ENCODE measurements around the gene EBF3. TPM values are rescaled to one million over a fixed set of nuclear protein-coding genes. Genes with fewer than 3 reads are reported as not detected.

EBF3 gene
- total RNA-seq, 4 donors from 2014 or later = 2.5 to 4.9 (median 4.6) TPM

GRCh38 chr10:129970465-129971364 is 6.6 kb upstream of the EBF3 start:
- TF ChIP-seq CTCF (IDR thresholded peaks at IDR 0.05) = no peak
- no peak for TF ChIP-seq EP300 (IDR thresholded peaks at IDR 0.05)
- TF ChIP-seq POLR2AphosphoS5 (IDR thresholded peaks at IDR 0.05) = no peak
- no peak for TF ChIP-seq POLR2A (IDR thresholded peaks at IDR 0.05)

GRCh38 chr10:129969911-129970464 is 5.9 kb upstream of the EBF3 start:
- 0 to 6% methylated on average over 11 to 12 of the region's 14 CpGs for WGBS, 2 donors (ENCODE audit: low coverage in 1 of 2)
- no peak overlapping the region for H3K27ac ChIP-seq
- H3K36me3 ChIP-seq = no peaks in the 10 kb centered on the region
- no peaks in the 10 kb centered on the region for H3K9me3 ChIP-seq
- peaks cover 0 to 76% (median 26%) of the 10 kb centered on the region in 3 donors for H3K4me1 ChIP-seq
- no peak for TF ChIP-seq EP300 (IDR thresholded peaks at IDR 0.05)
- no peak for TF ChIP-seq CTCF (IDR thresholded peaks at IDR 0.05)
- no peak for TF ChIP-seq POLR2AphosphoS5 (IDR thresholded peaks at IDR 0.05)
- no peak for TF ChIP-seq POLR2A (IDR thresholded peaks at IDR 0.05)
- H3K4me3 ChIP-seq = peak overlapping the region in 1 of 2 donors; percentile 46
- peaks cover 100% of the 10 kb centered on the region for H3K27me3 ChIP-seq
- no peak for ATAC-seq

More at GRCh38 chr10:129970465-129971364, 6.6 kb upstream of the EBF3 start:
- H3K27me3 ChIP-seq = peaks cover 100% of the 10 kb centered on the region
- no peaks in the 10 kb centered on the region for H3K9me3 ChIP-seq
- peak overlapping the region in 1 of 2 donors; percentile 46 for H3K4me3 ChIP-seq
- no peak for ATAC-seq
- WGBS, 2 donors (ENCODE audit: low coverage in 1 of 2) = 2 to 5% methylated on average over 9 to 24 of the region's 58 CpGs
- H3K36me3 ChIP-seq = no peaks in the 10 kb centered on the region
- peaks cover 0 to 71% (median 24%) of the 10 kb centered on the region in 3 donors for H3K4me1 ChIP-seq
- H3K27ac ChIP-seq = no peak overlapping the region

DNA sequence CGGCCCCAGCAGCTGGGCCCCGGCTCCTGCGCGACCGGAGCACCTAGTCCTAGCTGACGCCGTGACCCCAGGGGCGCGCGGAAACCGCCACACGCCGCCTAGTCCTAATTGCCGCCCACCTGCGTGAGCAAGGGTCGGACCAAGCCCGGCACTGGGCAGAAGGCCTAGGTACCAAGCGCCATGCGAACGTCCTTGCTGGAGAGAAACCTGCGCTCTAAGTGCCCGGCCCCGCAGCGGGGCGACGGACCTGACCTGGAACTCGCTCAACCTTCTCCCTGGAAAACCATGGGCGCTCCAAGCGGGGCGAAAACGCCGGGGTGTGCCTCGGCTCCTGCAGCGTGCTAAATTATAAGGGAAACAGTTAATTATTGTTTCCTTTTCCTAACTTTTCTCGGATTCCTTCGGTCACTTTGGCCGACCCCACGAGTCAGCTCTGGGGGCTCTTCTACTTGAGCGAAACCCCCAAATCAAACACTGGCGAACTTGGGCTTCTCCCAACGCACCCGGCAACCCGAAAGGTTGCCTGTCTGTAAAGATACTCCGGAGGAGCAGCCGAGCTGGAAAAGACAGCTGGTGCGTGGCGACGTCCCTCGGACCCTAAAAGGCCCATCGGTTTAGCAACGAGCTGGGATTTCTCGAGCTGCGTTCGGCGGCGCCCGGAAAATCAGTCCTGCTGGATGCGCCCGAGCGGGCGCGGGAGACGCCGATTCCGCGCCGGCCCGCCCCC is 5.3 kb upstream of the EBF3 start:
- H3K27ac ChIP-seq = no peak overlapping the region
- ATAC-seq = no peak
- WGBS, 2 donors (ENCODE audit: low coverage in 1 of 2) = 0% methylated on average over 10 of the region's 68 CpGs; no CpG with 5 or more reads in 1 of the 2 donors
- H3K36me3 ChIP-seq = no peaks in the 10 kb centered on the region
- H3K4me3 ChIP-seq = peak overlapping the region in 1 of 2 donors; percentile 38
- peaks cover 100% of the 10 kb centered on the region for H3K27me3 ChIP-seq
- peaks cover 0 to 83% (median 32%) of the 10 kb centered on the region in 3 donors for H3K4me1 ChIP-seq
- H3K9me3 ChIP-seq = no peaks in the 10 kb centered on the region
- TF ChIP-seq POLR2A (IDR thresholded peaks at IDR 0.05) = no peak
- no peak for TF ChIP-seq POLR2AphosphoS5 (IDR thresholded peaks at IDR 0.05)
- no peak for TF ChIP-seq EP300 (IDR thresholded peaks at IDR 0.05)
- no peak for TF ChIP-seq CTCF (IDR thresholded peaks at IDR 0.05)

- Histone ChIP-seq H3K4me3 (peak overlapping the region in 1 of 2 donors; percentile 38), H3K9me3 (no peaks in the 10 kb centered on the region), H3K27me3 (peaks cover 100% of the 10 kb centered on the region), H3K36me3 (no peaks in the 10 kb centered on the region), H3K27ac (no peak overlapping the region), H3K4me1 (peaks cover 0 to 87% (median 32%) of the 10 kb centered on the region in 3 donors)
- TF ChIP-seq POLR2AphosphoS5 (IDR thresholded peaks at IDR 0.05) (no peak), CTCF (IDR thresholded peaks at IDR 0.05) (peak in 3 of 4 experiments; percentile 42 to 69 (median 51)), EP300 (IDR thresholded peaks at IDR 0.05) (no peak), POLR2A (IDR thresholded peaks at IDR 0.05) (no peak)
- ATAC-seq = no peak
- 0% methylated on average over 1 of the region's 15 CpGs; no CpG with 5 or more reads in 1 of the 2 donors for WGBS, 2 donors (ENCODE audit: low coverage in 1 of 2)
Measured at GRCh38 chr10:129968853-129969183, 4.7 kb upstream of the EBF3 start.
